HG03565 (cell line): ENCODE results near the gene FDXR.

ENCODE experiments used
- ATAC-seq: cut with Tn5 transposase; IDR thresholded peaks from one replicate; pipeline ENCODE4 v1.9.1; 2021; ENCODE audit warnings: mild to moderate bottlenecking, moderate library complexity; ENCODE audit not compliant: unreplicated experiment

Gene FDXR

GRCh38 chr17:74859459-74860228, 13.2 kb downstream of the FDXR start, which contains the start of gene GRIN2C:
TSS of gene GRIN2C (minus strand) at chr17:74859885. CDS start at chr17:74855092, 4,793 bp downstream.
- no peak for ATAC-seq

GRCh38 chr17:74858672-74859458, 13.9 kb downstream of the FDXR start:
- no peak for ATAC-seq

- ATAC-seq, result no peak
Measured at GRCh38 chr17:74857191-74857590, 15.6 kb downstream of the FDXR start.

GRCh38 chr17:74856112-74856511, 16.7 kb downstream of the FDXR start:
- no peak for ATAC-seq

- no peak for ATAC-seq
Measured at GRCh38 chr17:74855323-74855722, 17.5 kb downstream of the FDXR start.

- no peak for ATAC-seq
Measured at GRCh38 chr17:74854792-74855191, 18.0 kb downstream of the FDXR start.

GRCh38 chr17:74853669-74854068, 19.1 kb downstream of the FDXR start:
- ATAC-seq, result no peak

- ATAC-seq, result no peak
Measured at GRCh38 chr17:74853048-74853397, 19.8 kb downstream of the FDXR start.

GRCh38 chr17:74852237-74853047, 20.4 kb downstream of the FDXR start:
- ATAC-seq, result no peak

- no peak for ATAC-seq
Measured at GRCh38 chr17:74851612-74852236, 21.1 kb downstream of the FDXR start.

- ATAC-seq, result no peak
Measured at GRCh38 chr17:74850914-74851313, 21.9 kb downstream of the FDXR start.

- ATAC-seq, result no peak
Measured at GRCh38 chr17:74850310-74850709, 22.5 kb downstream of the FDXR start.

GRCh38 chr17:74848656-74849399, 24.0 kb downstream of the FDXR start:
- no peak for ATAC-seq

GRCh38 chr17:74846621-74847020, 26.2 kb downstream of the FDXR start:
- ATAC-seq, result no peak

- no peak for ATAC-seq
Measured at GRCh38 chr17:74843352-74843627, 29.5 kb downstream of the FDXR start.

GRCh38 chr17:74842599-74843351, 30.0 kb downstream of the FDXR start:
- no peak for ATAC-seq

- no peak for ATAC-seq
Measured at GRCh38 chr17:74842146-74842598, 30.6 kb downstream of the FDXR start.

- ATAC-seq, result no peak
Measured at GRCh38 chr17:74840989-74841666, 31.7 kb downstream of the FDXR start.
